ENCODE results near the gene ZBTB38. TPM values are rescaled to one million over a fixed set of nuclear protein-coding genes. Genes with fewer than 3 reads are reported as not detected.

ZBTB38 gene
- total and polyA plus RNA-seq, 2 of the 13 experiments (the other 11 are each of a cell fraction or from before 2014, with no cell fraction given), result 26.8 to 51.7 TPM

GRCh38 chr3:141373768-141374526, 5.6 kb downstream of the ZBTB38 start:
- ChIA-PET POLR2A (interaction anchor here (1.5 kb wide), 1 partner anchor 114 kb away, joined by 3 read pairs; no protein-coding TSS in a partner anchor), CTCF (ENCODE audit: low intra/inter-chr PET ratio, low total read pairs) (no interaction called here)
- Histone ChIP-seq H3K27ac (ENCODE audit: extremely low read length, insufficient read depth, low read length) (no peak overlapping the region), H3K4me2 (ENCODE audit: low read depth, low read length) (no peak overlapping the region), H3K4me3 (replicated peaks in 1 of 3; ENCODE audit: insufficient read depth in 1 of 3, low read depth in 2 of 3, low read length in 3 of 3) (no peak overlapping the region), H3K9me3 (ENCODE audit: low read length) (no peaks in the 10 kb centered on the region), H3K79me2 (ENCODE audit: insufficient read depth, low read length) (peaks cover 11% of the 10 kb centered on the region), H3K4me1 (ENCODE audit: insufficient read depth, low read length) (peaks cover 42% of the 10 kb centered on the region), H2AFZ (ENCODE audit: low read length) (no peak overlapping the region), H4K20me1 (ENCODE audit: insufficient read depth, low read length) (no peaks in the 10 kb centered on the region), H3K9ac (ENCODE audit: insufficient read depth, low read depth, low read length) (no peak overlapping the region), H3K27me3 (ENCODE audit: control insufficient read depth in 1 of 2, insufficient read depth in 2 of 2, low read length in 2 of 2) (no peaks in the 10 kb centered on the region), H3K36me3 (replicated peaks in 1 of 2; ENCODE audit: control insufficient read depth in 1 of 2, insufficient read depth in 2 of 2, low read length in 2 of 2) (peaks cover 8 to 37% of the 10 kb centered on the region in 2 experiments; a peak in 3 of 5 replicates)
- no peak for ATAC-seq
- FAIRE-seq, result no peak
- in situ Hi-C loops (cut with HindIII; ENCODE audit: extremely low pct_ligation_motif_present, low pct_unique_long_range_greater_than_20kb), result no loop called here
- intact Hi-C loops (cut with micrococcal nuclease; ENCODE audit: unreplicated experiment), result no loop called here
- no peak for DNase-seq (ENCODE audit: low spot score)
- 92% methylated on average over 7 of the region's 7 CpGs for WGBS (ENCODE audit: low lambda C conversion rate)
- BruUV-seq (replicated peaks), result no TSS peak
- no peak for TF ChIP-seq ZHX2 (IDR thresholded peaks at IDR 0.05; ENCODE audit: low read depth)
- no peak for TF ChIP-seq ZHX2 (CRISPR knock-in tag; IDR thresholded peaks at IDR 0.05; ENCODE audit: borderline replicate concordance)
- TF ChIP-seq ZNF557 (CRISPR knock-in tag; IDR thresholded peaks at IDR 0.05), result no peak
- TF ChIP-seq IRF1 (CRISPR knock-in tag; IDR thresholded peaks at IDR 0.05; ENCODE audit: low read depth), result no peak
- TF ChIP-seq MEIS1 (CRISPR knock-in tag; IDR thresholded peaks at IDR 0.05; ENCODE audit: borderline replicate concordance), result no peak
- no peak for TF ChIP-seq E2F2 (CRISPR knock-in tag; IDR thresholded peaks at IDR 0.05; ENCODE audit: borderline replicate concordance)
- TF ChIP-seq ZNF512 (CRISPR knock-in tag; IDR thresholded peaks at IDR 0.05), result no peak
- TF ChIP-seq ZNF136 (CRISPR knock-in tag; IDR thresholded peaks at IDR 0.05; ENCODE audit: low read depth), result no peak
- no peak for TF ChIP-seq SAFB2 (CRISPR knock-in tag; IDR thresholded peaks at IDR 0.05; ENCODE audit: borderline replicate concordance, low read depth)
- TF ChIP-seq RARG (CRISPR knock-in tag; IDR thresholded peaks at IDR 0.05; ENCODE audit: low read depth), result no peak
- TF ChIP-seq ZNF34 (CRISPR knock-in tag; IDR thresholded peaks at IDR 0.05; ENCODE audit: borderline replicate concordance), result no peak

Data from HepG2 (cell line).